GM15510 (cell line): ENCODE data around the gene APC.

Source experiments
- POLR2A ChIP-seq: IDR thresholded peaks from 3 replicates; pipeline ENCODE4 v1.6.1; 2011; ENCODE audit warnings: borderline replicate concordance; ENCODE audit not compliant: insufficient read length; ENCODE audit errors: extremely low read depth

APC gene

DNA sequence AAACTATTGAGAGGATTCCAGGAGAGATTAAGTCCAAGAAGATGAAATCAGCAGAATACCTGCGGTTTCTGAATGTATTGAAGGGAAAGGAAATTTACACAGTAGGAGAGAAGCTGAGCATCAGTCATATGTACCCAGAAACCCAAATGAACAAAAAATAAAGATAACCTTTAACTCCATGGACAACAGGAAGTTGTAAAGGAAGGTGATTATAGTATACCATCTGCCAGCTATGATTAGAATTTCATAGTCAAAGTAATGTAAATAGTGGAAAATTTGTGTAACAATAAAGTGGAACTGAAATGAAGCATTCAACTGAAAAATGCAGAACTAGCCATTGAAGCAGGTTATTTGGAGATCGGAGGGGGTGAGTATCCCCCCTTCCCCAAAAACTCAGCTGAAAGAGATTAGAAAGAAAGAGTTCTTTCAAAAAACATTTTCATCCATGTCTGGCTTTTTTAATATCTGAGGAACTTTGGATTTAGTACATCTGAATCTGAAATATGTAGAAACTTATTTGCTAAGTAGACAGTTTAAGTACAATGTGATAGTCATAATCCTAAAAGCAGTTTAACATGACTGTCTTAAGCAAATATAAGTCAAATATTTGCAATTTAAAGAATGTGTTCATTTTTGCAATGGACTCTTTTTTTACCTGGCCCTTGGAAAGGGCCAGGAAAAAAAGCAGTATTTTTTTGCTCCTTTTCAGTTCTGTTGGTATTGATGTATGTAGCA, 58.4 kb downstream of the APC start:
- no peak for TF ChIP-seq POLR2A

DNA sequence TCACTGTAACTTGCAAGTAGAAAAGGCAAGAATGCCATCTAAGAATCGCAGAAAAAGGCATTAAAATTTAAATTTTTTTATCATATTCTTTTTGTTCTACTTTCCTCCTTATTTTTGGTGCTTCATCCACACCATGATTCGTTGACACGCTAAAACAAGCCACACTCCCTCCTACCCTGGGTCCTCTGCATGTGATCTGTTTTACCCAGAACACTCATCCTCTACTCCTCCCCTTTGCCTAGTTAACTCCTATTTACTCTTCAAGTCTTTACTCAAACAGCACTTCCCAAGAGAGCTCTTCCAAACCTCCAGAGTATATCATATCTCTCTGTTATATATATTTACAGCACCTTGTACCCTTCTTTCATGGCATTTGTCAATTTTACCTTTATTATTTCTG, 62.0 kb downstream of the APC start:
- TF ChIP-seq POLR2A = no peak

DNA sequence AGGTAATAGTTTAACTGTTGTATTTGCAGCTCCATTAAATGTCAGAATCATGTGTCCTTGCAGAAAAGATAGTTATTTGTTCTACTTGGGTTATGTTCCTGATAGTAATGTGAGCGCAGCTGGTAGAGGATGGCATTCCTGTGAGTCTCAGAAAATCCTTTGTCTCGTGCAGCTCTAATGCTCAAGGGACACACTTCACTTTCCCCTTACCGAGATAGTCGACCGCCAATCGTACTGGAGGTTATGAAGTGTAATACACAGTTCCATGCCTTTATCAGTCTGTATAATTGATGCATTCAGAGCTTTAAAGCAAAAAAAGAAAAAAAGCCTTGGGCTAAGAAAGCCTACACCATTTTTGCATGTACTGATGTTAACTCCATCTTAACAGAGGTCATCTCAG, 63.2 kb downstream of the APC start:
- no peak for TF ChIP-seq POLR2A

DNA sequence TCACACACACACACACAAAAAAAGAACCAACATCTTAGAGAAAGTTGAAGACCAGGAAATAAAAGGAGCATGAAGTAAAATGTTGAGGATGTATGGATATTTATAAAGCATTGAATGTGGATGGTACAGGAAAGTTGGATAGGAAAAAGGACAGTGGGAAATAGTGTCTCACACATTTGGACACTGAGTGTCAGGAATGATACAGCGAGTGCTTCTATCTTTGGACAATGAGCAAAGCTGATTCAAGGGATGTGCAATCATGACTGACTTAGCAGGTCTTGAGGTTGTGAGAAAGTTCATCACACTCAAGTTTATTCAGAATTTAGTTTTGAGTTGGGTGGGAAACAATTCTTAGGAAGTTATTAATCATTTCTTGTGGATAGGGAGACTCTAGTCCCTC, 73.3 kb downstream of the APC start:
- TF ChIP-seq POLR2A = no peak

DNA sequence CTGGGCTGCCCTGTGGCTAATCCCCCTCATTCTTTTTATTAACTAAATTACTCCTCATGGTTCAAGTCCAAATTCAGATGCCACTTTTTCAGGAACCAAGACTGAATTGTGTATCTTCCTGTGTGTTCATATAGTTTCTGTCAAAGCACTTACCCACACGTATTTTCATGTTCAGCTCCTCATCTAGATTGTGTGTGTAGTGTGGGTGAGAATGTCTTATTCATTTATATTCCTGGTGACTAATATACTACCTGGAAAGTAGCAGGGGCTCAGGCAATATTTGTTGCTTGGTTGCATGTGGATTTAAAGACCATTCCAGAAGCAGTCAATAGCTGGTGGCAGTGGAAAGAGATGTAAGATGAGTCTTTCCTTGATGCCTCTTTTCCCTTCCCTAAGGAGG, 74.9 kb downstream of the APC start:
- no peak for TF ChIP-seq POLR2A

DNA sequence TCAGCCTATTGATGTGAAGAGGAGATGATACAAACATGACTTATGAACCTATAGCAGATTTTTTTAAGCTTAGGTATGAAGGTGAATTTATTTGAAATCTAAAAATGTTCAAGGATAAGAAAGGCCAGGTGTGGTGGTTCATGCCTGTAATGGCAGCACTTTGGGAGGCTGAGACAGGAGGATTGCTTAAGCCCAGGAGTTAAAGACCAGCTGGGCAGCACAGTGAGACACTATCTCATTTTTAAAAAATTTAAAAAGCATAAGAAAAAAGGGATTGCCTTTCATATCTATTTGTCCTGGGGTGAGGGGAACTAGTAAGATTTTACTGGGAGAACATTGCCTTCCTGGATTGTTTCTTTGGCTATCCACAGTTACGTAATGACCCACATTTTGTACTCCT, 82.6 kb downstream of the APC start:
- TF ChIP-seq POLR2A = no peak

DNA sequence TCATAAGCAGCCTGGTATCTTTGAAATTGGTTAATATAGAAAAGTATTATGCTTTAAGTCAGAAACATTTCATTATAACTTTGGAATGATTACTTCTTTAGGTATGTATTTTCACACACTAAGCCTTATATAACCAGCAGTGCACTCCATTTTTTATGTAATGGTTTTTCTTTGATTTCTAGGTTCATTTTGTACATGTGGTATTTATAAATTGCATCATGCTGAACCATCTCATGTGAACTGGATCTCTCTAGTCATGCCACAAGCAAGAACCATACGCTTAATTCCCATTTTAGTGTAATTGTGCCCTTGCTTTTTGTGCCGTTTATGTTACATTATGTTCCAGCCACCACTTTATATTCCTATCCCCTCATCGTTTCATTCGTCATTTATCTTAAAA, 84.8 kb downstream of the APC start:
- no peak for TF ChIP-seq POLR2A

DNA sequence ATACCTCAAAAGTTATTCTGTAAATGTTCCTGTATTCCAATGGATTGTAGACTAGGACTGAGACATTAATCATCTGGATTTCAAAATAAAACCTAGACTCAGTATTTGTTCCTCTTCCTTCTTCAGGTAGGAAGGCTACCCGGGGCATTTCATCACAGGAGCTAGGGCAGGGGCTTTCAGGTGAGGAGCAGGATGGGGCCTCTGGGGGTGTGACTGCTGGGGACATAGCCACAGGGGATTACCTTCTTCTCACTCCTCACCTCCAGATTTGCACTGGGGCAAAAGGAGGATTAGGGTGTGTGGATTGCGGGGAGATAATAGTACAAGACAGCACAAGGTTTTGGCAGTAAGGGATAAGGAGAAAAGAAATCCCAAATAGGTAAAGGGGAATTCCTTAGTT, 85.5 kb downstream of the APC start:
- no peak for TF ChIP-seq POLR2A

DNA sequence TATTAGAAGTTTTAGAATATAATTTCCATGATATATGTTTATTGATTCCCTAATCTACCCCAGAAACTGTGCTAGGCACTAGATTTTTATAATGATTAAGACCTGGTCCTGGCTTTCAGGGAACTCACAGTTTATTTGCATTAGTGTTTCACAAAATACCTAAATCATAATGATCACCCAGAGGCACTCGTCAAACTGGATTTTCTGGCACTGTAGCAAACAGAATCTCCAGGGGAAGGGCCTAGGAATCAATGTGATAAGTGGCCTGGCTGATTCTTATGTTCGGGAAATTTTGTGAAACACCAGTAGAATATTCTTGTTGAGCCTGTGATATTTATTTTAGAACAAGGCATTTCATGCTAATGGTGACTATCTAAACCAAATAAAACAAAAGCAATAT, 86.0 kb downstream of the APC start:
- TF ChIP-seq POLR2A = no peak

DNA sequence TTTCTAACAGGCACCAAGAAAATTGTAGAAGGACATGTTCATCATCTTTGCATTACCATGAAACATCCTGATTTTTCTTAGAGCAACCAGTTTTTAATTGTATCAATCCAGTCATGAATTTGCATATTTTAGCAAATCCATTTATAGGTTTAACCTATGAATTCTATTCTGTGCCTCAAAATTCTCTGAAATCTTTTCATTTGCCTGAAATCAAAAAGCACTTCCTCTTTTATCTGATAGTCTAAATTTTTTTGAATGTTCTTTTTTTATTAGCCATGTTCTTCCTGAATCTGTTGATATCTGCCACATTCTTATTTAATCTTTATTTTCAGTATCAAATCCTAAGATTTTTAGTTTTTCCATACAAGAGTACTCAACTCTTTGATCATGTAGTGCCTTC, 86.5 kb downstream of the APC start:
- no peak for TF ChIP-seq POLR2A

DNA sequence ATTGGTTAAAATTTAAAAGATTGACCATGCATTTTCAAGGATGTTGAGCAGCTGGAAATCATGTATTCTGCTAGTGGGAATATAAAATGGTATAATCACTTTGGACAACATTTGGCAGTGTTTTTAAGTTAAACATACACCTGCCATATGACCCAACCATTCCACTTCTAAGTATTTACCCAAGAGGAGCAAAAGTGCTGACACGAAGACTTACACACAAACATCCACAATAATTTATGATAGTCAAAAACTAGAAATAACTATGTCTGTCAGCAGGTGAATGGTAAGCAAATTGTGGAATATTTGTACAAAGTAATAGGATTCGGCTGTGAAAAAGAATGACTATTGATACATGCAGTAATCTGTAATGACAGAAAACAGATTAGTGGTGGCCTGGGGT, 92.7 kb downstream of the APC start:
- no peak for TF ChIP-seq POLR2A

DNA sequence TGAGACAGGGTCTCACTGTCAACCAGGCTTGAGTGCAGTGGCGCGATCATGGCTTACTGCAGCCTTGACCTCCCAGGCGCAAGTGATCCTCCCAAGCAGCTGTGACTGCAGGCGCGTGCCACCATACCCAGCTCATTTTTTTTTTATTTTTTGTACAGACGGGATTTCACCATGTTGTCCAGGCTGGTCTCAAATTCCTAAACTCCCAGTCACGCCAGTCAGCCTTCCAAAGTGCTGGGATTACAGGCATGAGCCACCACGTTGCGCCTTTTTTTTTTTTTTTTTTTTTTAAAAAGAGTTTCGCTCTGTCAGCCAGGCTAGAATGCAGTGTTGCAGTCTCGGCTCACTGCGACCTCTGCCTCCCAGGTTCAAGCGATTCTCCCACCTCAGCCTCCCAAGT, 96.3 kb downstream of the APC start:
- TF ChIP-seq POLR2A = no peak

DNA sequence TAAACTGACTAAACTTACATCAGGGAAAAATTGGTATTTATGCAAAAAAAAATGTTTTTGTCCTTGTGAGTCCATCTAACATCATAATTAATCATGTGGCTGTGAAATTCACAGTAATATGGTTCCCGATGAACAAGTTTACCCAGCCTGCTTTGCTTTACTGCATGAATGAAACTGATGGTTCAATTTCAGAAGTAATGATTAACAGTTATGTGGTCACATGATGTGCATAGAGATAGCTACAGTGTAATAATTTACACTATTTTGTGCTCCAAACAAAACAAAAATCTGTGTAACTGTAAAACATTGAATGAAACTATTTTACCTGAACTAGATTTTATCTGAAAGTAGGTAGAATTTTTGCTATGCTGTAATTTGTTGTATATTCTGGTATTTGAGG, 106.8 kb downstream of the APC start:
- no peak for TF ChIP-seq POLR2A

DNA sequence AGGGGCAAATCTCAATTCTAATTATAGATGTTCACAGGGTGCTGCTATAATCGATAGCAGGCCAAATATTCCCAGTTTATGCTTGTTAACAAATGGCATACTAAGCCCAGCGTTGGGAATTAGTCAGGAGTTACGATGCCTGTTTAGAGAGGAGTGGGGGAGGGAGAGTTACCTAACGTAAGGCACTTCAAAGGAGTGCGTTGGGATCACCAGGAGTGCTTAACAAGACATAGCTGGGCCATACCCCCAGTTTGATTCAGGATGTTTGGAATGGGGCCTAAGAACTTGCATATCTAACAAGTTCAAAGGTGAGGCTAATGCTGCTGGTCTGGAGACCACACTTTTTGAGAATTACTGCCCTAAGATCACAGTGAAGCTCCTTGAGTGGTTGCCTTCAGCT, 108.9 kb downstream of the APC start:
- no peak for TF ChIP-seq POLR2A

DNA sequence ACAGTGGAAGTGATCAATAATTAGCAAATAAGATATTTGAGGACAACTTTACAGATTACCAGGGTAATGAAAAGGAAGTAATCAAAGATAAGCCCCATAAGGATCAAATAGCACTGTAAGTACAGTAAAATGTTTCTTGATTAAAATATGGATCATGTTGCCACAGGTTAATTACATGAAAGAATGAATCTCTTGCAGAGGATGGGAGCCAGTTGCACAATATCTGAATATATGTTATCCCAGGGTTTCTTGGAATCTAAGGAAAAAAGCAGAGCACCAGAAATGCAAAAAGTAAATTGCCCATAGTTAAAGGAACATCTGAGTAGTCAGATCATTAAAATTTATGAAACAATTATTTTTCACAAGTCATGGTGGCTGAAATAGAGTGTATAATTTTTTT, 109.6 kb downstream of the APC start:
- TF ChIP-seq POLR2A = no peak

DNA sequence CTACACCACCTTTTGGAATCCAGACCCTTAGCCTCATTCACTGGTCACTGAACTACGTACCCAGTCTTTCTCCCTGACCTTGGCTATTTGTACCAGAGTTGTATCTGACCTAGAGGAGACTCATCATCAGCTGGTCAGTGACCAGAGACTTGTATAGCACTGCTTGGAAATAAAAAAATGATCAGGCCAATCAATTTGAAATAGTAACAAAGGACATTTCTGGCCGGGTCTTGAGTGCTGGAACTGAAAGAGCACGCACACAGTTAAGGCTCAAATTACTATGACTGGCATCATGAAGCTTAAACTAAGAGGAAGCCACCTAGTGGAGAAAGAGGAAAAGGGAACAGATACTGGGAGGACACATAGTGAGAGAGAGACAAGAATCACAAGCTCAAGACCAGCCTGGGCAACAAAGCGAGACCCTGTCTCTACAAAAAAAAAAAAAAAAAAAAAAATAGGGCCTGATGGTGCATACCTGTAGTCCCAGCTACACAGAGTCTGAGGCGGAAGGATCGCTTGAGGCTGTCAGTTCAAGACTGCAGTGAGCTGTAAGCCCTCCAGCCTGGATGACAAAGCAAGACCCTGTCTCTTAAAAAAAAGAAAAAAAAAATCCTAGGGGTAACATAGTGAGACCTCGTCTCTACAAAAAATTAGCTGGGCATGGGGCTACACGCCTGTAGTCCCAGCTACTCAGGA, 110.6 kb downstream of the APC start:
- no peak for TF ChIP-seq POLR2A

DNA sequence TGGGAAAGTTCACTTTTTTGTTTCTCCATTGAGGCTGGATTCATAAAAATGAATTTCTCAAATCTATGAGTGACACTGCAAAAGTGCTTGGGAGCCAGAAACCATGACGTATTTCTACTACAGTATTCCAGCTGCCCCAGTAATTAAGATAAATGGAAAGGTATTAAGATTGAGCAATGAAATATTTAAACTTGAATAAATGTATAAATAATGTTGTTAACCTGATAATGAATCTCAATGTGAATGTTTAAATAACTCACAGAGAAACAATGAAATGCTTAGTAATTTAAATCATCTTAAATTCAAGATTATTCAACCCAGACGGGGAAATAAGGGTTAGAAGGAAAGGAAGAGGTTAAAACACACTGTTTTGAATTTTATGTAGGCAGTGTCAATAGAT, 112.2 kb downstream of the APC start:
- TF ChIP-seq POLR2A = no peak

DNA sequence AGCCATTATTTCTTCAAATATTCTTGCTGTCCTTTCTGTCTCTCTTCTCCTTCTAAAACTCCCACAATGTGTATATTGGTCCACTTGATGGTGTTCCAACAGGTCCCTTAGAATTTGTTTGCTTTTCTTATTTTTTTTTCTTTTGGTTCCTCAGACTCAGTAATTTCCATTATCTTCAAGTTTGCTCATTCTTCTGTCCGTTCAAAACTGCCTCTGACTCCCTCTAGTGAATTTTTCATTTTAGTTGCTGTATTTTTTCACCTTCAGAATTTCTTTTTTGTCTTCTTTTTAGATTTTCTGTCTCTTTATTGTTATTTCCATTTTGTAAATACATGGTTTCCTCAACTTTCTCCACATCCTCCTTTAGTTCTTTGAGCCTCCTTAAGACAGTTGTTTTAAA, 117.0 kb downstream of the APC start:
- no peak for TF ChIP-seq POLR2A

DNA sequence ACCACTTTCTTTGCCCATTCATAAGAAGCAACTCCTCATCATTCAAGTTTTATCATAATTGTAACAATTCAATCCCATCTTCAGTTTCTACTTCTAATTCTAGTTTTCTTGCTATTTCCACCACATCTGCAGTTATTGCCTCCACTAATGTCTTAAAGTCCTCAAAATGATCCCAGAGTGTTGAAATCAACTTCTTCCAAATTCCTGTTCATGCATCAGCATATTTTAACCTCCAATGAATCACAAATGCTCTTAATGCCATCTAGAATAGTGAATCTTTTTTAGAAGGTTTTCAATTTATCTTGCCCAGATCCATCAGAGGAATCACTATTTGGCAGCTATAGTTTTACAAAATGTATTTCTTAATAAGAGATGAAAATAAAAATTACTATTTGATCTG, 120.2 kb downstream of the APC start:
- TF ChIP-seq POLR2A = no peak
